ENCODE results near the gene CIC. TPM values are rescaled to one million over a fixed set of nuclear protein-coding genes. Genes with fewer than 3 reads are reported as not detected.

The CIC gene
- total and polyA plus RNA-seq, 9 of the 15 experiments (the other 6 are each of a cell fraction or from before 2014, with no cell fraction given): 0.07 to 44.7 (median 8.6) TPM

DNA sequence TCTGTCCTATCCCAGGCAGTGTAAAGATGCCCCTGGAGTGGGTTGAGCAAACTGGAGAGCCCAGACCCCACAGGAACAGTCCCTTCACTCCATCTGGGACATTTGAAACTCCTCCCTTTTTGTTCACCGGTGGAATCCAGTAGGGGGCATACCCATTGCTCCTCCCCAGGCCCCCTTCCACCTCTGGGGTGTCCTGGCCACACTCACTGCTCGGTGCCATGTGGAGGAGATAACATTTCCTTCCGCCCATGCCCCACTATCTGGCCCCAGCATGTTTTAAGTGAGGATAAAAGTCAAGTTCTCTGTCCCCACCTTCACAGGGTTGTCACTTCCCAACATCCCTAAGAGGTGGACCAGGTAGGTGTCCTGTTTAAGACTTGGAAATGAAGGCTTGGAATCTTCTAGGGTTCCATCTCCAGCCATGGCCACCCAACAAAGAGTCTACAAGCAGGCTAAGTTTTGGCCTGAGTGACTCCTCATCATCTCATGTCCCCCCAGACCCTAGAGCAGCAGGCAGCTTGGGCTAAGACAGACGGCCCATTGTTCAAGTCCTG, 39.7 kb upstream of the CIC start (continued):
- TF ChIP-seq, protein P1, sequence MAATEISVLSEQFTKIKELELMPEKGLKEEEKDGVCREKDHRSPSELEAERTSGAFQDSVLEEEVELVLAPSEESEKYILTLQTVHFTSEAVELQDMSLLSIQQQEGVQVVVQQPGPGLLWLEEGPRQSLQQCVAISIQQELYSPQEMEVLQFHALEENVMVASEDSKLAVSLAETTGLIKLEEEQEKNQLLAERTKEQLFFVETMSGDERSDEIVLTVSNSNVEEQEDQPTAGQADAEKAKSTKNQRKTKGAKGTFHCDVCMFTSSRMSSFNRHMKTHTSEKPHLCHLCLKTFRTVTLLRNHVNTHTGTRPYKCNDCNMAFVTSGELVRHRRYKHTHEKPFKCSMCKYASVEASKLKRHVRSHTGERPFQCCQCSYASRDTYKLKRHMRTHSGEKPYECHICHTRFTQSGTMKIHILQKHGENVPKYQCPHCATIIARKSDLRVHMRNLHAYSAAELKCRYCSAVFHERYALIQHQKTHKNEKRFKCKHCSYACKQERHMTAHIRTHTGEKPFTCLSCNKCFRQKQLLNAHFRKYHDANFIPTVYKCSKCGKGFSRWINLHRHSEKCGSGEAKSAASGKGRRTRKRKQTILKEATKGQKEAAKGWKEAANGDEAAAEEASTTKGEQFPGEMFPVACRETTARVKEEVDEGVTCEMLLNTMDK (IDR thresholded peaks at IDR 0.05; ENCODE audit: borderline replicate concordance, insufficient read depth, low read depth, low read length, poor library complexity, severe bottlenecking): peak; percentile 93
- TF ChIP-seq ZNF253 (CRISPR knock-in tag; conservative IDR thresholded peaks at IDR 0.05): no peak
- no peak for TF ChIP-seq CBX5 (IDR thresholded peaks at IDR 0.05; ENCODE audit: borderline replicate concordance, low read depth)
- TF ChIP-seq NUFIP1 (IDR thresholded peaks at IDR 0.05; ENCODE audit: partially characterized antibody): no peak
- TF ChIP-seq BCL6 (CRISPR knock-in tag; IDR thresholded peaks at IDR 0.05): no peak
- TF ChIP-seq TEAD1 (CRISPR knock-in tag; IDR thresholded peaks at IDR 0.05): no peak
- TF ChIP-seq ZFX (CRISPR knock-in tag; IDR thresholded peaks at IDR 0.05): 0 out of 2 replicates have a peak, but pooled peaks have one; percentile 12
- no peak for TF ChIP-seq DMBX1 (CRISPR knock-in tag; IDR thresholded peaks at IDR 0.05; ENCODE audit: borderline replicate concordance)
- TF ChIP-seq TBP (optimal IDR thresholded peaks at IDR 0.05; ENCODE audit: low read depth, low read length): no peak
- peak; percentile 8 for TF ChIP-seq RBFOX2 (IDR thresholded peaks at IDR 0.05; ENCODE audit: low read depth, low read length)
- TF ChIP-seq, protein P2, sequence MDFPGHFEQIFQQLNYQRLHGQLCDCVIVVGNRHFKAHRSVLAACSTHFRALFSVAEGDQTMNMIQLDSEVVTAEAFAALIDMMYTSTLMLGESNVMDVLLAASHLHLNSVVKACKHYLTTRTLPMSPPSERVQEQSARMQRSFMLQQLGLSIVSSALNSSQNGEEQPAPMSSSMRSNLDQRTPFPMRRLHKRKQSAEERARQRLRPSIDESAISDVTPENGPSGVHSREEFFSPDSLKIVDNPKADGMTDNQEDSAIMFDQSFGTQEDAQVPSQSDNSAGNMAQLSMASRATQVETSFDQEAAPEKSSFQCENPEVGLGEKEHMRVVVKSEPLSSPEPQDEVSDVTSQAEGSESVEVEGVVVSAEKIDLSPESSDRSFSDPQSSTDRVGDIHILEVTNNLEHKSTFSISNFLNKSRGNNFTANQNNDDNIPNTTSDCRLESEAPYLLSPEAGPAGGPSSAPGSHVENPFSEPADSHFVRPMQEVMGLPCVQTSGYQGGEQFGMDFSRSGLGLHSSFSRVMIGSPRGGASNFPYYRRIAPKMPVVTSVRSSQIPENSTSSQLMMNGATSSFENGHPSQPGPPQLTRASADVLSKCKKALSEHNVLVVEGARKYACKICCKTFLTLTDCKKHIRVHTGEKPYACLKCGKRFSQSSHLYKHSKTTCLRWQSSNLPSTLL (IDR thresholded peaks at IDR 0.05): no peak
- TF ChIP-seq, protein P3, sequence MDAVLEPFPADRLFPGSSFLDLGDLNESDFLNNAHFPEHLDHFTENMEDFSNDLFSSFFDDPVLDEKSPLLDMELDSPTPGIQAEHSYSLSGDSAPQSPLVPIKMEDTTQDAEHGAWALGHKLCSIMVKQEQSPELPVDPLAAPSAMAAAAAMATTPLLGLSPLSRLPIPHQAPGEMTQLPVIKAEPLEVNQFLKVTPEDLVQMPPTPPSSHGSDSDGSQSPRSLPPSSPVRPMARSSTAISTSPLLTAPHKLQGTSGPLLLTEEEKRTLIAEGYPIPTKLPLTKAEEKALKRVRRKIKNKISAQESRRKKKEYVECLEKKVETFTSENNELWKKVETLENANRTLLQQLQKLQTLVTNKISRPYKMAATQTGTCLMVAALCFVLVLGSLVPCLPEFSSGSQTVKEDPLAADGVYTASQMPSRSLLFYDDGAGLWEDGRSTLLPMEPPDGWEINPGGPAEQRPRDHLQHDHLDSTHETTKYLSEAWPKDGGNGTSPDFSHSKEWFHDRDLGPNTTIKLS (IDR thresholded peaks at IDR 0.05; ENCODE audit: borderline replicate concordance, low read depth): no peak
- no peak for TF ChIP-seq NR2C2 (CRISPR knock-in tag; IDR thresholded peaks at IDR 0.05)
- TF ChIP-seq NR2C2 (tag; IDR thresholded peaks at IDR 0.05): no peak
- no peak for TF ChIP-seq NCOA1 (IDR thresholded peaks at IDR 0.05; ENCODE audit: low read depth)
- TF ChIP-seq, protein P4, sequence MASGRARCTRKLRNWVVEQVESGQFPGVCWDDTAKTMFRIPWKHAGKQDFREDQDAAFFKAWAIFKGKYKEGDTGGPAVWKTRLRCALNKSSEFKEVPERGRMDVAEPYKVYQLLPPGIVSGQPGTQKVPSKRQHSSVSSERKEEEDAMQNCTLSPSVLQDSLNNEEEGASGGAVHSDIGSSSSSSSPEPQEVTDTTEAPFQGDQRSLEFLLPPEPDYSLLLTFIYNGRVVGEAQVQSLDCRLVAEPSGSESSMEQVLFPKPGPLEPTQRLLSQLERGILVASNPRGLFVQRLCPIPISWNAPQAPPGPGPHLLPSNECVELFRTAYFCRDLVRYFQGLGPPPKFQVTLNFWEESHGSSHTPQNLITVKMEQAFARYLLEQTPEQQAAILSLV (tag; IDR thresholded peaks at IDR 0.05): 0 out of 2 replicates have a peak, but pooled peaks have one; percentile 22
- TF ChIP-seq, protein P5, sequence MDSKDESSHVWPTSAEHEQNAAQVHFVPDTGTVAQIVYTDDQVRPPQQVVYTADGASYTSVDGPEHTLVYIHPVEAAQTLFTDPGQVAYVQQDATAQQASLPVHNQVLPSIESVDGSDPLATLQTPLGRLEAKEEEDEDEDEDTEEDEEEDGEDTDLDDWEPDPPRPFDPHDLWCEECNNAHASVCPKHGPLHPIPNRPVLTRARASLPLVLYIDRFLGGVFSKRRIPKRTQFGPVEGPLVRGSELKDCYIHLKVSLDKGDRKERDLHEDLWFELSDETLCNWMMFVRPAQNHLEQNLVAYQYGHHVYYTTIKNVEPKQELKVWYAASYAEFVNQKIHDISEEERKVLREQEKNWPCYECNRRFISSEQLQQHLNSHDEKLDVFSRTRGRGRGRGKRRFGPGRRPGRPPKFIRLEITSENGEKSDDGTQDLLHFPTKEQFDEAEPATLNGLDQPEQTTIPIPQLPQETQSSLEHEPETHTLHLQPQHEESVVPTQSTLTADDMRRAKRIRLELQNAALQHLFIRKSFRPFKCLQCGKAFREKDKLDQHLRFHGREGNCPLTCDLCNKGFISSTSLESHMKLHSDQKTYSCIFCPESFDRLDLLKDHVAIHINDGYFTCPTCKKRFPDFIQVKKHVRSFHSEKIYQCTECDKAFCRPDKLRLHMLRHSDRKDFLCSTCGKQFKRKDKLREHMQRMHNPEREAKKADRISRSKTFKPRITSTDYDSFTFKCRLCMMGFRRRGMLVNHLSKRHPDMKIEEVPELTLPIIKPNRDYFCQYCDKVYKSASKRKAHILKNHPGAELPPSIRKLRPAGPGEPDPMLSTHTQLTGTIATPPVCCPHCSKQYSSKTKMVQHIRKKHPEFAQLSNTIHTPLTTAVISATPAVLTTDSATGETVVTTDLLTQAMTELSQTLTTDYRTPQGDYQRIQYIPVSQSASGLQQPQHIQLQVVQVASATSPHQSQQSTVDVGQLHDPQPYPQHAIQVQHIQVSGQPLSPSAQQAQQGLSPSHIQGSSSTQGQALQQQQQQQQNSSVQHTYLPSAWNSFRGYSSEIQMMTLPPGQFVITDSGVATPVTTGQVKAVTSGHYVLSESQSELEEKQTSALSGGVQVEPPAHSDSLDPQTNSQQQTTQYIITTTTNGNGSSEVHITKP (IDR thresholded peaks at IDR 0.05; ENCODE audit: partially characterized antibody): peak; percentile 28
- TF ChIP-seq TAL1 (IDR thresholded peaks at IDR 0.05): peak; percentile 34; the same call in 1 of the 2 replicates
